ENCODE measurements around the gene PLP2. TPM values are rescaled to one million over a fixed set of nuclear protein-coding genes. Genes with fewer than 3 reads are reported as not detected.
"Not testable (repeated sequence)": the region's sequence is repeated elsewhere in the genome, so short reads cannot be mapped to it uniquely, and the experiment has no call there.

The PLP2 gene
- total RNA-seq, 1 donor from 2014 or later = 73.2 TPM

GRCh38 chrX:49149291-49149690 is 22.4 kb upstream of the PLP2 start:
- H3K36me3 Mint-ChIP-seq (ENCODE audit: low read depth); DNase-seq (ENCODE audit: low spot score); H3K27ac Mint-ChIP-seq; H3K4me3 Mint-ChIP-seq; H3K27me3 Mint-ChIP-seq (ENCODE audit: insufficient read depth); H3K9me3 Mint-ChIP-seq; intact Hi-C loops (cut with micrococcal nuclease); H3K4me1 Mint-ChIP-seq (ENCODE audit: low read depth): not testable (repeated sequence)

DNA sequence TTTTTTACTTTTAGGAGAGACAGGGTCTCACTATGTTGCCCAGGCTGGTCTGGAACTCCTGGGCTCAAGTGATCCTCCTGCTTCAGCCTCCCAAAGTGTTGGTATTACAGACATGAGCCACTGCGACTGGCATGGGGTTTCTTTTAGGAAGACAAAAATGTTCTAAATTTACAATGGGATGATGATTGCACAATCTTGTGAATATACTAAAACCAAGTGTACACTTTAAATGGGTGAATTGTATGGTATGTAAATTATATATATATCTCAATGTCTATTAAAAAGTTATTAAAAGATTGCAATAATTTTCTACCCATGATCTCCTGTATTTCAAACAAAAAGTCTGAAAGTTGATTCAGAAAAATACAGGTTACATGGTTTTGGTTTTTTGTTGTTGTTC is 18.2 kb upstream of the PLP2 start:
- Mint-ChIP-seq H3K4me1 (ENCODE audit: low read depth) (peaks cover 11% of the 10 kb centered on the region), H3K36me3 (ENCODE audit: low read depth) (peaks cover 3% of the 10 kb centered on the region), H3K9me3 (no peaks in the 10 kb centered on the region), H3K4me3 (no peak overlapping the region), H3K27me3 (ENCODE audit: insufficient read depth) (no peaks in the 10 kb centered on the region), H3K27ac (no peak overlapping the region)
- DNase-seq (ENCODE audit: low spot score) = no peak
- intact Hi-C loops (cut with micrococcal nuclease) = no loop called here

DNA sequence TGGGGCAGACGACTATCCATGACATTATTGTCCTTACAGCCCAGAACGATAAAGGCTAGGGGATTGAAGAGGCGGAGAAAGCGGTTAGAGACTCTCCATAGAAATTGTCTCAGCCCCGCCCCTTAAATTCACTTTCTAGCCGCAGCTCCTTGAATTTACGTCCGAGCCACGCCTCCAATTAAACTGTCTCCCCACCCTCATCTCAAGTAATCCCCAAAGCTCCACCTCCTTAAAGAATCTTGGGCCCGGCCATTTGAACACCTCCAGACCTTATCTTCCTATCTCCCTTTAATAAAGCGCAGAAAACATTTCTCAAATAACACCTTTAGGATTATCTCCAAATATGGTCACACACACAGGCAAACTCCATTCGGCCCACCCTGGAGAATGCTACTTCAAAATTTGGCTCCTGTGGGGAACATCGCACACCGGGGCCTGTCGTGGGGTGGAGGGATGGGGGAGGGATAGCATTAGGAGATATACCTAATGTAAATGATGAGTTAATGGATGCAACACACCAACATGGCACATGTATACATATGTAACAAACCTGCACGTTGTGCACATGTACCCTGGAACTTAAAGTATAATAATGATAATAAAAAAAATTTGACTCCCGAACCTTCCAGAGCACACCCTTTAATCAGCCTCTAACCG is 16.3 kb upstream of the PLP2 start:
- Mint-ChIP-seq H3K27ac (peak overlapping the region; percentile 96), H3K27me3 (ENCODE audit: insufficient read depth) (no peaks in the 10 kb centered on the region), H3K9me3 (no peaks in the 10 kb centered on the region), H3K36me3 (ENCODE audit: low read depth) (peaks cover 3% of the 10 kb centered on the region), H3K4me1 (ENCODE audit: low read depth) (peaks cover 11% of the 10 kb centered on the region), H3K4me3 (peak overlapping the region; percentile 89)
- intact Hi-C loops (cut with micrococcal nuclease) = loop anchor here (1.0 kb wide), 1 partner anchor 9 kb away; no protein-coding TSS in a partner anchor
- peak; percentile 14 for DNase-seq (ENCODE audit: low spot score)

DNA sequence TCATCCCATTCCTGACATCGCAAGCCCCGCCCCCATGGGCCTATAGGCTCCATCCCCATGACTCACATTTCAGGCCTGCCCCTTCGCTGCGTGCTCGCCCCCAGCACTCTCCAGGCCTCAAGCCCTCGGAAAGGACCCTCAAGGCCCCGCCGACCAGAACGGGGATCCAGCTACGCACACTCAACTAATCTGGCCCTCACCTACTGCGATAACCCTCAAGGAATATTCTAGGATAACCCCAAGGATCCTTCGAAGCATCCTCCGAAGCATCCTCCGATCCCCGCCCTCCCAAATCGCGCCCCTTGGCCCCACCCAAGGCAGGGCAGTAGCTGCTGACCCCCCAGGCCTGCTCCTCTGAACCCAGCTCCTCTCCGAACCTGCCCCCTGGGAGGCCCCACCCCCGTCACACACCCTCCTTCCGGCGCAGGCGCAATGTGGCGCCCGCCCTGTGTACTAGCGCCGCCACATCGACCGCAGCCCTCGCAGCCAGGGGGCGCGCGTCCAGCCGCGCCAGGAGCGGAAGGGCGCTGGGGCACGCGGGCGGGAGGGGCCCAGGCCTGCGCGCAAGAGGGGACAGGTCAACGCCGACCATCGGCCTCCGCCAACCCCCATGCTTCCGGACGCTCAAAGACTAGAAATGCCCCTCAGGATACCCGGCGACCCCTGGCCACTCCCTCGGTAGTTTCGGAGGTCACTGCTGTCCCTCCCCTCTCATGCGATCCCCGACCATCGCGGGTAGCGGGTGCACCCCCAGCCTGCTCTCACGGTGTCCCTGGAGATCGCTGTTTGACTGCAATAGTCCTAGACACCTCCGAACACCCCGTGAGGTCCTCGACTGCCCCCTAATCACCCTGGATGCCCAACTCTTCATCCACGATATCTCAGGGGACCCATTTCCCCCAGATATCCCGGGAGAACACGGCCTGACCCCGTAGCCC is 15.5 kb upstream of the PLP2 start:
- peak overlapping the region; percentile 96 for H3K27ac Mint-ChIP-seq
- H3K4me3 Mint-ChIP-seq = peak overlapping the region; percentile 89
- H3K27me3 Mint-ChIP-seq (ENCODE audit: insufficient read depth) = no peaks in the 10 kb centered on the region
- H3K4me1 Mint-ChIP-seq (ENCODE audit: low read depth) = peaks cover 11% of the 10 kb centered on the region
- intact Hi-C loops (cut with micrococcal nuclease) = loop anchor here (1.0 kb wide), 2 partner anchors 8 to 33 kb away; partner anchors contain the start of gene GPKOW
- H3K36me3 Mint-ChIP-seq (ENCODE audit: low read depth) = peaks cover 3% of the 10 kb centered on the region
- no peaks in the 10 kb centered on the region for H3K9me3 Mint-ChIP-seq
- DNase-seq (ENCODE audit: low spot score) = peak; percentile 83

GRCh38 chrX:49157194-49157593 is 14.5 kb upstream of the PLP2 start:
- no peaks in the 10 kb centered on the region for H3K27me3 Mint-ChIP-seq (ENCODE audit: insufficient read depth)
- peaks cover 11% of the 10 kb centered on the region for H3K4me1 Mint-ChIP-seq (ENCODE audit: low read depth)
- intact Hi-C loops (cut with micrococcal nuclease) = no loop called here
- no peak for DNase-seq (ENCODE audit: low spot score)
- H3K9me3 Mint-ChIP-seq = no peaks in the 10 kb centered on the region
- H3K27ac Mint-ChIP-seq = no peak overlapping the region
- peaks cover 3% of the 10 kb centered on the region for H3K36me3 Mint-ChIP-seq (ENCODE audit: low read depth)
- peak overlapping the region; percentile 5 for H3K4me3 Mint-ChIP-seq

GRCh38 chrX:49160908-49161307 is 10.8 kb upstream of the PLP2 start:
- intact Hi-C loops (cut with micrococcal nuclease) = loop anchor here (5.0 to 10.0 kb wide), 4 partner anchors 159 to 1676 kb away; partner anchors contain the start of genes GRIPAP1, HDAC6, PIM2 and SLC35A2
- Mint-ChIP-seq H3K27ac (no peak overlapping the region), H3K4me3 (no peak overlapping the region)

GRCh38 chrX:49161632-49162031 is 10.1 kb upstream of the PLP2 start:
- intact Hi-C loops (cut with micrococcal nuclease) = loop anchor here (5.0 to 10.0 kb wide), 4 partner anchors 159 to 1677 kb away; partner anchors contain the start of genes GRIPAP1, HDAC6, PIM2 and SLC35A2
- Mint-ChIP-seq H3K4me1 (ENCODE audit: low read depth) (peaks cover 11% of the 10 kb centered on the region), H3K27me3 (ENCODE audit: insufficient read depth) (peaks cover 2% of the 10 kb centered on the region), H3K36me3 (ENCODE audit: low read depth) (no peaks in the 10 kb centered on the region), H3K4me3 (peak overlapping the region; percentile 15), H3K9me3 (no peaks in the 10 kb centered on the region), H3K27ac (no peak overlapping the region)
- no peak for DNase-seq (ENCODE audit: low spot score)

More at GRCh38 chrX:49160908-49161307, 10.8 kb upstream of the PLP2 start:
- Mint-ChIP-seq H3K36me3 (ENCODE audit: low read depth) (no peaks in the 10 kb centered on the region), H3K9me3 (no peaks in the 10 kb centered on the region), H3K4me1 (ENCODE audit: low read depth) (peaks cover 9% of the 10 kb centered on the region), H3K27me3 (ENCODE audit: insufficient read depth) (peaks cover 2% of the 10 kb centered on the region)
- DNase-seq (ENCODE audit: low spot score) = no peak

GRCh38 chrX:49162620-49163019 is 9.1 kb upstream of the PLP2 start, which contains the start of gene MAGIX:
MAGIX (plus strand) TSS chrX:49162758; CDS start chrX:49162890, 132 bp downstream.
- Mint-ChIP-seq H3K4me3 (peak within 1 kb of the TSS; percentile 69), H3K9me3 (no peaks in the 10 kb centered on the region), H3K4me1 (ENCODE audit: low read depth) (peaks cover 20% of the 10 kb centered on the region), H3K27me3 (ENCODE audit: insufficient read depth) (peaks cover 4% of the 10 kb centered on the region), H3K27ac (peak within 1 kb of the TSS; percentile 55), H3K36me3 (ENCODE audit: low read depth) (no peaks in the 10 kb centered on the region)
- intact Hi-C loops (cut with micrococcal nuclease) = loop anchor here (5.0 to 10.0 kb wide), 4 partner anchors 160 to 1678 kb away; partner anchors contain the start of genes GRIPAP1, HDAC6, PIM2 and SLC35A2
- DNase-seq (ENCODE audit: low spot score) = no peak

DNA sequence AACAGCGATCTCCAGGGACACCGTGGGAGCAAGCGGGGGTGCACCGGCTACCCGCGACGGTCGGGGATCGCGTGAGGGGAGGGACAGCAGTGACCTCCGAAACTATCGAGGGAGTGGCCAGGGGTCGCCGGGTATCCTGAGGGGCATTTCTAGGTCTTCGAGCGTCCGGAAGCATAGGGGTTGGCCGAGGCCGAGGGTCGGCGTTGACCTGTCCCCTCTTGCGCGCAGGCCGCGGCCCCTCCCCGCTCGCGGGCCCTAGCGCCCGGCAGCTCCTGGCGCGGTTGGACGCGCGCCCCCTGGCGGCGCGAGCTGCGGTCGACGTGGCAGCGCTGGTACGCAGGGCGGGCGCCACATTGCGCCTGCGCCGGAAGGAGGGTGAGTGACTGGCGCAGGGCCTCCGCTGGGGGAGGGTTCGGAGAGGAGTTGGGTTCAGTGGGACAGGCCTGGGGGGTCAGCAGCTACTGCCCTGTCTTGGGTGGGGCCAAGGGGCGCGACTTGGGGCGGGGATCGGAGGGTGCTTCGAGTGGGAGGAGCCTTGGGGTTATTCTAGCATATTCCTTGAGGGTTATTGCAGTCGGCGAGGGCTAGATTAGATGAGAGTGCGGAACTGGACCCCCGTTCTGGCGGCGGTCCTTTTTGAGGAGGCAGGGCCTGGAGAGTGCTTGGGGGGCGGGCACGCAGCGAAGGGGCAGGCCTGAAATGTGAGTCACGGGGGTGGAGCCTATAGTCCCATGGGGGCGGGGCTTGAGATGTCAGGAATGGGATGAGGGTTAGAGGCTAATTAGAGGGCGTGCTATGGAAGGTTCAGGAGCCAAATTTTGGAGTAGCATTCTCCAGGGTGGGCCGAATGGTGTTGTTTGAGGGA is 7.9 kb upstream of the PLP2 start:
- intact Hi-C loops (cut with micrococcal nuclease) = loop anchor here (1.0 to 10.0 kb wide), 6 partner anchors 8 to 1679 kb away; partner anchors contain the start of genes GRIPAP1, HDAC6, PIM2 and SLC35A2
- peaks cover 4% of the 10 kb centered on the region for H3K27me3 Mint-ChIP-seq (ENCODE audit: insufficient read depth)
- peak overlapping the region; percentile 69 for H3K4me3 Mint-ChIP-seq

DNA sequence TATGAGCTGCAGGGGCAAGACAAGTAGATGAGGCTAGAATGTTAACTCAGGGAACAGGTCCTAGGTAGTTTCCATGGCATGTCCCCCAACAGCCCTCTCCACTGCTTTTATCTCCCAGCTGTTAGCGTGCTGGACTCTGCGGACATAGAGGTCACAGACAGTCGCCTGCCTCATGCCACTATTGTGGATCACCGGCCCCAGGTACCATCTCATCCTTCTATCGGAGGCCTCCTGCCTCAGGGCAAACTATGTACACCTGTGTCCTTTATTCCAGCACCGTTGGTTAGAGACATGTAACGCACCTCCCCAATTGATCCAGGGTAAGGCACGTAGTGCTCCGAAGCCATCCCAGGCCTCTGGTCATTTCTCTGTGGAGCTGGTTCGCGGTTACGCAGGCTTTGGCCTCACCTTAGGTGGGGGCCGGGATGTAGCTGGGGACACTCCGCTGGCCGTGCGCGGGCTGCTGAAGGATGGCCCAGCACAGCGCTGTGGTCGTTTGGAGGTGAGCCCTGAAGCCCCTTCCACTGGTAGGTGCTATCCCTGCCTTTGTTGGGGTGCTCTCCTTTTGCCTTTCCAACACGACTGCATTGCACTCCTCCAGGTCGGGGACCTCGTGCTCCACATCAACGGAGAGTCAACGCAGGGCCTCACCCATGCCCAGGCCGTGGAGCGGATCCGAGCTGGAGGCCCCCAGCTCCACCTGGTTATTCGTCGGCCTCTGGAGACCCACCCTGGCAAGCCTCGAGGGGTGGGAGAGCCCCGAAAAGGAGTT is 6.9 kb upstream of the PLP2 start:
- intact Hi-C loops (cut with micrococcal nuclease) = loop anchor here (1.0 to 10.0 kb wide), 6 partner anchors 8 to 1680 kb away; partner anchors contain the start of genes GRIPAP1, HDAC6, PIM2 and SLC35A2
- Mint-ChIP-seq H3K27me3 (ENCODE audit: insufficient read depth) (peaks cover 4% of the 10 kb centered on the region), H3K4me1 (ENCODE audit: low read depth) (peaks cover 23% of the 10 kb centered on the region), H3K36me3 (ENCODE audit: low read depth) (no peaks in the 10 kb centered on the region), H3K4me3 (peak overlapping the region; percentile 69), H3K27ac (no peak overlapping the region), H3K9me3 (no peaks in the 10 kb centered on the region)
- no peak for DNase-seq (ENCODE audit: low spot score)

More for the DNA sequence above, 7.9 kb upstream of the PLP2 start:
- DNase-seq (ENCODE audit: low spot score) = peak; percentile 77
- Mint-ChIP-seq H3K4me1 (ENCODE audit: low read depth) (peaks cover 23% of the 10 kb centered on the region), H3K27ac (peak overlapping the region; percentile 72), H3K36me3 (ENCODE audit: low read depth) (no peaks in the 10 kb centered on the region), H3K9me3 (no peaks in the 10 kb centered on the region)
